Muscle layer of duodenum (tissue), 2 donors: ENCODE data around the gene OIP5.
"Not testable (repeated sequence)": the region's sequence is repeated elsewhere in the genome, so short reads cannot be mapped to it uniquely, and the experiment has no call there.

Experiments used
- H3K27ac ChIP-seq: one replicate; pipeline ENCODE4 v1.7.0; 2013; ENCODE audit warnings: mild to moderate bottlenecking, low read length
- H3K27me3 ChIP-seq: one replicate; pipeline ENCODE4 v1.7.0; 2013; ENCODE audit warnings: low read depth, mild to moderate bottlenecking, control low read depth, low read length
- H3K36me3 ChIP-seq, 2 donors: one replicate each; pipeline ENCODE4 v1.7.0; 2013; ENCODE audit warnings: low read length in 2 of 2, control low read depth in 1 of 2, mild to moderate bottlenecking in 1 of 2; ENCODE audit not compliant: insufficient read depth in 2 of 2, control insufficient read depth in 1 of 2
- H3K4me1 ChIP-seq, 2 donors: one replicate each; pipeline ENCODE4 v1.7.0; 2013; ENCODE audit warnings: low read length in 2 of 2, mild to moderate bottlenecking in 2 of 2, control low read depth in 1 of 2, moderate library complexity in 1 of 2; ENCODE audit not compliant: insufficient read depth in 2 of 2, control insufficient read depth in 1 of 2
- H3K4me3 ChIP-seq, 2 donors: one replicate each; pipeline ENCODE4 v1.7.0; 2013; ENCODE audit warnings: low read length in 2 of 2, low read depth in 1 of 2, mild to moderate bottlenecking in 1 of 2
- H3K9me3 ChIP-seq, 2 donors: one replicate each; pipeline ENCODE4 v1.7.0; 2013; ENCODE audit warnings: low read length in 2 of 2, control low read depth in 1 of 2, mild to moderate bottlenecking in 1 of 2; ENCODE audit not compliant: control insufficient read depth in 1 of 2
- donor health status: healthy.

Gene OIP5

GRCh38 chr15:41292521-41292920 lies 39.9 kb downstream of the OIP5 start:
- Histone ChIP-seq H3K4me3 (no peak overlapping the region), H3K27ac (no peak overlapping the region)

GRCh38 chr15:41291065-41291631 lies 41.2 kb downstream of the OIP5 start:
- no peaks in the 10 kb centered on the region for H3K9me3 ChIP-seq
- H3K4me1 ChIP-seq: peaks cover 0 to 10% of the 10 kb centered on the region in 2 donors
- peaks cover 22 to 23% of the 10 kb centered on the region in 2 donors for H3K36me3 ChIP-seq
- no peak overlapping the region for H3K4me3 ChIP-seq
- H3K27me3 ChIP-seq: no peaks in the 10 kb centered on the region
- no peak overlapping the region for H3K27ac ChIP-seq

More at GRCh38 chr15:41292521-41292920, 39.9 kb downstream of the OIP5 start:
- Histone ChIP-seq H3K4me1 (peaks cover 0 to 6% of the 10 kb centered on the region in 2 donors), H3K27me3 (no peaks in the 10 kb centered on the region), H3K36me3 (peaks cover 18 to 27% of the 10 kb centered on the region in 2 donors), H3K9me3 (no peaks in the 10 kb centered on the region)

GRCh38 chr15:41289953-41290352 lies 42.4 kb downstream of the OIP5 start:
- Histone ChIP-seq H3K4me1 (peaks cover 0 to 20% of the 10 kb centered on the region in 2 donors), H3K27me3 (no peaks in the 10 kb centered on the region), H3K9me3 (no peaks in the 10 kb centered on the region), H3K27ac (no peak overlapping the region), H3K4me3 (no peak overlapping the region), H3K36me3 (peaks cover 17 to 27% of the 10 kb centered on the region in 2 donors)

- Histone ChIP-seq H3K4me3 (no peak overlapping the region), H3K4me1 (peaks cover 0 to 22% of the 10 kb centered on the region in 2 donors), H3K9me3 (no peaks in the 10 kb centered on the region), H3K27ac (no peak overlapping the region), H3K36me3 (peaks cover 15 to 18% of the 10 kb centered on the region in 2 donors), H3K27me3 (no peaks in the 10 kb centered on the region)
Observed at GRCh38 chr15:41288464-41288863, 43.9 kb downstream of the OIP5 start.

- Histone ChIP-seq H3K4me3 (no peak overlapping the region), H3K36me3 (peaks cover 15 to 18% of the 10 kb centered on the region in 2 donors), H3K9me3 (no peaks in the 10 kb centered on the region), H3K27me3 (no peaks in the 10 kb centered on the region), H3K27ac (no peak overlapping the region), H3K4me1 (peaks cover 0 to 22% of the 10 kb centered on the region in 2 donors)
Observed at GRCh38 chr15:41286665-41287333, 45.6 kb downstream of the OIP5 start.

GRCh38 chr15:41285285-41285684 lies 47.1 kb downstream of the OIP5 start:
- Histone ChIP-seq H3K27me3 (no peaks in the 10 kb centered on the region), H3K9me3 (no peaks in the 10 kb centered on the region), H3K4me1 (peaks cover 0 to 22% of the 10 kb centered on the region in 2 donors), H3K36me3 (peaks cover 15 to 18% of the 10 kb centered on the region in 2 donors), H3K4me3 (peak overlapping the region; percentile 83 to 98), H3K27ac (peak overlapping the region; percentile 82)

GRCh38 chr15:41284427-41285177 lies 47.8 kb downstream of the OIP5 start:
- Histone ChIP-seq H3K27ac (peak overlapping the region; percentile 82), H3K27me3 (no peaks in the 10 kb centered on the region), H3K4me1 (peaks cover 0 to 22% of the 10 kb centered on the region in 2 donors), H3K4me3 (peak overlapping the region; percentile 83 to 98), H3K9me3 (no peaks in the 10 kb centered on the region), H3K36me3 (peaks cover 21 to 24% of the 10 kb centered on the region in 2 donors)

GRCh38 chr15:41283653-41284426 lies 48.6 kb downstream of the OIP5 start:
- Histone ChIP-seq H3K4me1 (peaks cover 0 to 20% of the 10 kb centered on the region in 2 donors), H3K36me3 (peaks cover 25 to 29% of the 10 kb centered on the region in 2 donors), H3K4me3 (peak overlapping the region; percentile 83 to 98), H3K27ac (peak overlapping the region; percentile 83), H3K27me3 (no peaks in the 10 kb centered on the region), H3K9me3 (no peaks in the 10 kb centered on the region)

- Histone ChIP-seq H3K4me3 (peak overlapping the region; percentile 83 to 98), H3K36me3 (peaks cover 18 to 22% of the 10 kb centered on the region in 2 donors), H3K27ac (peak overlapping the region; percentile 83), H3K4me1 (peaks cover 0 to 15% of the 10 kb centered on the region in 2 donors)
- H3K9me3 ChIP-seq, H3K27me3 ChIP-seq: not testable (repeated sequence)
Observed at GRCh38 chr15:41282980-41283652, 49.3 kb downstream of the OIP5 start.

- Histone ChIP-seq H3K36me3 (peaks cover 15 to 22% of the 10 kb centered on the region in 2 donors), H3K4me1 (peaks cover 0 to 15% of the 10 kb centered on the region in 2 donors)
- H3K9me3 ChIP-seq, H3K4me3 ChIP-seq, H3K27ac ChIP-seq, H3K27me3 ChIP-seq: not testable (repeated sequence)
Observed at GRCh38 chr15:41282436-41282835, 50.0 kb downstream of the OIP5 start.
